ENCODE measurements around the gene SLC24A4. TPM values are rescaled to one million over a fixed set of nuclear protein-coding genes. Genes with fewer than 3 reads are reported as not detected.

The SLC24A4 gene
- total RNA-seq, 2 donors from 2014 or later, result 0.11 to 0.17 TPM

DNA sequence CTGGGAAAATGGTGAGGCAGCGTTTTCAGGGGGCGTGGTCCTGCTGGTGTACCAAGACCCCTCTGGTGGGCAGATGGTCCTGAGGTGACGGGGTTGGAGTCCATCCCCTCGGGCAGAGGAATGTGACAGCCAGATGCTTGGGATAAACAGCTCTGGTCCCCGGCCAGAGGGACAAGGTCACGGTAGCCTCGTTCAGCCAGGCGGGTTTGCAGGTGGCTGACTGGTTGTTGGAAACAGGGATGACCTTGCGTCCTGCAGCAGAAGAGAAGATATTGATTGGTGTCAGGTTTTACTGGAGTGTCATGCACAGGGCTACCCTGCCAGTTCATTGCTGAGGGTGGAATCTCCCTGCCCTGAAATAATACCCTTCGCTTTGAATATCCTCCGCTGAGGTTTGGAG is 43.3 kb downstream of the SLC24A4 start:
- no peaks in the 10 kb centered on the region for H3K36me3 ChIP-seq
- H3K27me3 ChIP-seq, result no peaks in the 10 kb centered on the region
- no peak overlapping the region for H3K27ac ChIP-seq
- H3K9me3 ChIP-seq, result no peaks in the 10 kb centered on the region
- no peak for DNase-seq
- H3K9ac ChIP-seq (ENCODE audit: low read depth in 2 of 2, low read length in 2 of 2), result no peak overlapping the region
- no peaks in the 10 kb centered on the region for H3K4me1 ChIP-seq
- TF ChIP-seq, protein P1, sequence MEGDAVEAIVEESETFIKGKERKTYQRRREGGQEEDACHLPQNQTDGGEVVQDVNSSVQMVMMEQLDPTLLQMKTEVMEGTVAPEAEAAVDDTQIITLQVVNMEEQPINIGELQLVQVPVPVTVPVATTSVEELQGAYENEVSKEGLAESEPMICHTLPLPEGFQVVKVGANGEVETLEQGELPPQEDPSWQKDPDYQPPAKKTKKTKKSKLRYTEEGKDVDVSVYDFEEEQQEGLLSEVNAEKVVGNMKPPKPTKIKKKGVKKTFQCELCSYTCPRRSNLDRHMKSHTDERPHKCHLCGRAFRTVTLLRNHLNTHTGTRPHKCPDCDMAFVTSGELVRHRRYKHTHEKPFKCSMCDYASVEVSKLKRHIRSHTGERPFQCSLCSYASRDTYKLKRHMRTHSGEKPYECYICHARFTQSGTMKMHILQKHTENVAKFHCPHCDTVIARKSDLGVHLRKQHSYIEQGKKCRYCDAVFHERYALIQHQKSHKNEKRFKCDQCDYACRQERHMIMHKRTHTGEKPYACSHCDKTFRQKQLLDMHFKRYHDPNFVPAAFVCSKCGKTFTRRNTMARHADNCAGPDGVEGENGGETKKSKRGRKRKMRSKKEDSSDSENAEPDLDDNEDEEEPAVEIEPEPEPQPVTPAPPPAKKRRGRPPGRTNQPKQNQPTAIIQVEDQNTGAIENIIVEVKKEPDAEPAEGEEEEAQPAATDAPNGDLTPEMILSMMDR (IDR thresholded peaks at IDR 0.05), result no peak
- no peak overlapping the region for H3K4me3 ChIP-seq
- intact Hi-C loops (cut with DNase I), result no loop called here

DNA sequence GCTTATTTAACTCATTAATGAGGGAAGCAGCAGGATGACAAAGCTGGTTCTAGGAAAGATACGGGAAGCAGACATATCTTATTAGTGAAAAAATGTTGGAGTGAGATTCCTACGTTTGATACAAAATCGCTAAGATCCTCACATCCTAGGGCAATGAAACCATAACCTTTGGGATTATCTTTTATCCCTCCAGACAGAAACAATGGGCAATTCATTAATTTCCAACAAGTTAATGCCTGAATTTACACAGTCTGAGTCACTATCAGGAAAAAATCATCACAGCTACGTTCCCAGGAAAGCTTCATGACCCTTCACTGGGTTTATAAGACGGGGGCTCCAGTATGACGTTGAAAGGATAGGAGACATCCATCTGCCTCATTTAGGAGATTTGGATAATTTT is 45.0 kb downstream of the SLC24A4 start:
- Histone ChIP-seq H3K9me3 (no peaks in the 10 kb centered on the region), H3K4me1 (no peaks in the 10 kb centered on the region), H3K9ac (ENCODE audit: low read depth in 2 of 2, low read length in 2 of 2) (no peak overlapping the region), H3K4me3 (no peak overlapping the region), H3K27me3 (no peaks in the 10 kb centered on the region), H3K27ac (no peak overlapping the region), H3K36me3 (no peaks in the 10 kb centered on the region)
- DNase-seq, result no peak
- intact Hi-C loops (cut with DNase I), result no loop called here
- TF ChIP-seq, protein P1 (IDR thresholded peaks at IDR 0.05), result no peak

DNA sequence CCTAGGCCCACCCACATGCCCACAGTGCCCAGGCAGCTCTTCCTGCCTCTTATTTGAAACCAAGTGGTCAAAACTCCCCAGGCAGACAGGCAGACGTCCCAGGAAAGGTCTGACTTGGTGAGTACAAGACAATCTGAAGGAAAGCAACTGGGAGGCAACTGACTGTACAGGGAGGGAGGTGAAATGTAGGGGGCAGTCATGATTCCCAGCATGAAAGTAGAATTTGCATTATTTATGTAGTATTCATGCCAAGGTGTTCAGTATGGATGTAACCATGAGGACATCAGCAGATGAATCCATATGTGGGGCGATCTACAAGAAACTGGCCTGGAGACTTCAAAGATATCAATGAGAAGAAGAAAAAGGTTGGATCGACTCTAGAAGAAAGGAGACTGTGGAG is 46.1 kb downstream of the SLC24A4 start:
- Histone ChIP-seq H3K9ac (ENCODE audit: low read depth in 2 of 2, low read length in 2 of 2) (no peak overlapping the region), H3K27ac (no peak overlapping the region), H3K27me3 (no peaks in the 10 kb centered on the region), H3K36me3 (no peaks in the 10 kb centered on the region), H3K4me1 (no peaks in the 10 kb centered on the region), H3K9me3 (no peaks in the 10 kb centered on the region), H3K4me3 (no peak overlapping the region)
- DNase-seq, result no peak
- TF ChIP-seq, protein P1 (IDR thresholded peaks at IDR 0.05), result no peak
- intact Hi-C loops (cut with DNase I), result no loop called here

DNA sequence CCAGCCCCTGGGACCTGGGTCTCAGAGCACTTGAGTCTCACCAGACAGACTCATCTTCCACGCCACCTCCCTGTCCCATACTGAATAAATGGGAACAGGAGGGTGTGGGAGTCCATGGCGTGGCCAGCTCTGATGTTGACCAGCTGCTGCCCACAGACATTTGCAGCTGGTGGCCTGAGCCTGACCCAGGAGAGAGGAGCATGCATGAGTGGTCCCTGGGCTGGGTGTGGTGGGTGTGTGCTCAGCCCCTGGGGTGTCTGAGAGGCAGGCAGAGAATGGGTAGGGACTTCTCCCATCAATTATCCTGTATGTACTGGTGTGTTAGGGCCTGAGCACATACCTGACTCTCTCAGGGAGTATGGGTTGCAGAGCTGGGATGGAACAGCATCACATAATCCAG is 49.3 kb downstream of the SLC24A4 start:
- no peak overlapping the region for H3K4me3 ChIP-seq
- intact Hi-C loops (cut with DNase I), result no loop called here
- no peaks in the 10 kb centered on the region for H3K27me3 ChIP-seq
- no peak overlapping the region for H3K27ac ChIP-seq
- no peaks in the 10 kb centered on the region for H3K4me1 ChIP-seq
- H3K9me3 ChIP-seq, result no peaks in the 10 kb centered on the region
- H3K36me3 ChIP-seq, result no peaks in the 10 kb centered on the region
- no peak overlapping the region for H3K9ac ChIP-seq (ENCODE audit: low read depth in 2 of 2, low read length in 2 of 2)
- TF ChIP-seq, protein P1 (IDR thresholded peaks at IDR 0.05), result no peak
- DNase-seq, result no peak

DNA sequence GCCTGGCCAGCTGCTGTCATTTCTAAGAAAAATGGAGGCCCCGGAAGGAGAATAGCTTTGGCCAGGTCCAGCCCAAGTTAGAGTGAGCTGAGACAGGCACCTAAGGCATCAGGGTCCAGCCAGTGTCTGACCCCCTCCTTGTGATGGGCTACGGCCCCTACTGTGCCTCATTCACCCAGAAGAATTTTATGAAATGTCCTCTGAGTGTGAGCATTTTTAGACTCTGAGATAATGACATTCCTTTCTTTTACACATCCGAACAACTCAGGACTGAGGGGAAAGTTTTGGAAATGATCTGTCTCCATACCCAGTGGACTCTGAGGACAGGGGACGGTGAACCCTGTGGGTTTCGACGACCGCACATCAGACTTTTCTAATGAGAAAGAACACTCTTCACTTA is 50.4 kb downstream of the SLC24A4 start:
- no peak overlapping the region for H3K9ac ChIP-seq (ENCODE audit: low read depth in 2 of 2, low read length in 2 of 2)
- H3K4me1 ChIP-seq, result no peaks in the 10 kb centered on the region
- H3K4me3 ChIP-seq, result no peak overlapping the region
- intact Hi-C loops (cut with DNase I), result no loop called here
- TF ChIP-seq, protein P1 (IDR thresholded peaks at IDR 0.05), result no peak
- DNase-seq, result no peak
- no peaks in the 10 kb centered on the region for H3K27me3 ChIP-seq
- H3K27ac ChIP-seq, result no peak overlapping the region
- no peaks in the 10 kb centered on the region for H3K36me3 ChIP-seq
- H3K9me3 ChIP-seq, result no peaks in the 10 kb centered on the region

DNA sequence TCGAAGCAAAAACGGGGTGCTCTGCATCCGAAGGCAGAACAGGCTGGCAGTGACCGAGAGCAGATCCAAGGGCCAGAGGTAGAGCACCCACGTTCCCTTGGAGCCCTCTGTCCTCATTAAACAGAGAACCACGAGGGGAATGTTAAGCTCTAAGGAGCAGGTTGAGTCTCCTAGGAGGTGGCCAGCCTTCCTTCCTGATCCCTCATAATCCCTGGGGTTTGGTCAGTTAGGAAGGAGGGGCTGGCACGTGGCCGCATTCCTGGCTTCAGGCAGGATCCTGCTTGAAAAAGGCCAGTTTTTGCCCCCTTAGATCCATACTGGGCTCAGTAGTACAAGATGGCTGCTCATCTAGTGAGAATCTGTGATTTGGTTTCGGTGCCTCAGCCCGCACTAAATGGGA is 57.2 kb downstream of the SLC24A4 start:
- intact Hi-C loops (cut with DNase I), result no loop called here
- H3K4me3 ChIP-seq, result no peak overlapping the region
- H3K36me3 ChIP-seq, result no peaks in the 10 kb centered on the region
- no peaks in the 10 kb centered on the region for H3K4me1 ChIP-seq
- H3K27me3 ChIP-seq, result no peaks in the 10 kb centered on the region
- no peaks in the 10 kb centered on the region for H3K9me3 ChIP-seq
- H3K27ac ChIP-seq, result no peak overlapping the region
- TF ChIP-seq, protein P1 (IDR thresholded peaks at IDR 0.05), result no peak
- H3K9ac ChIP-seq (ENCODE audit: low read depth in 2 of 2, low read length in 2 of 2), result no peak overlapping the region
- DNase-seq, result no peak

Data from colonic mucosa (tissue), 4 donors.